GM21825 (cell line): ENCODE results near the gene TTLL4.

ENCODE experiments used
- ATAC-seq: cut with Tn5 transposase; IDR thresholded peaks from one replicate; pipeline ENCODE4 v1.9.1; 2021; ENCODE audit warnings: mild to moderate bottlenecking, moderate library complexity; ENCODE audit not compliant: unreplicated experiment

The TTLL4 gene

GRCh38 chr2:218711550-218711929, 905 bp downstream of the TTLL4 start:
- ATAC-seq = no peak

- no peak for ATAC-seq
Measured at GRCh38 chr2:218713922-218714321, 3.3 kb downstream of the TTLL4 start.

DNA sequence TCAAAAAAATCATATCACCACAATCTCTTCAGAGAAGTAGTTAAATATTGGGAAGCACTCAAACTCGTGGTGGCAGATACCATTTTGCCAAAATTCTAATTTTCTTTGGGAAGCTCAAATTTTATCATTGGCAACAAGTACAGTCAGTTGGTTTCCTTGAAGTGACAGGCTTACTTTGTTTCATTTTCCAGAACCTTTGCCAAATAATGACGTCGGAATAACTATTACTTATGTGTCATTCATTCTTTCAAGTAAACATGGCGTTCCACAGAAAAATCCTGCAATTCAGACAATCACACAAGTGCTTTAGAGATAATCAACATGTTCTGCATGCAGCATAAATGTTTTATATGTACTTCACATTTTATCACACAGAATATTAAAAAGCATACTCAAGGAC, 5.4 kb downstream of the TTLL4 start:
- no peak for ATAC-seq

DNA sequence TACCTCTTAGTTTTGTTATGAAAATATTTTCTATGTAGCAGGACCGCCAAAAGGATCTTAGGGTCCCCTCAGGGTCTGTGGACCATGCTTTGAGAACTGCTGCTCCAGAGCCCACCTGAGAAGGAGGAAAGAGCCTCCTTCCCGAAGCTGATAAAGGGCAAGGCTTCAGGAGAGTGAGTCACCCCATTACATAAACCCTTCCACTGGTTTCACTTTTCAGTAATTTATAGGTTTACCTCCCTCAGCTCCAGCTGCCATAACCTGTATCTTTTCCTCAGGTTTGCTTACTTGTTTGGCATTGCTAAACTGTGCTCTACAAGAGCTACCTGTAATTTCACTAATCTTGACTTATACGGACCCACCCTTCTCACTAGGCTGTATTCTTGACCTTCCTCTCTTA, 6.6 kb downstream of the TTLL4 start:
- no peak for ATAC-seq

GRCh38 chr2:218718058-218718457, 7.4 kb downstream of the TTLL4 start:
- no peak for ATAC-seq

DNA sequence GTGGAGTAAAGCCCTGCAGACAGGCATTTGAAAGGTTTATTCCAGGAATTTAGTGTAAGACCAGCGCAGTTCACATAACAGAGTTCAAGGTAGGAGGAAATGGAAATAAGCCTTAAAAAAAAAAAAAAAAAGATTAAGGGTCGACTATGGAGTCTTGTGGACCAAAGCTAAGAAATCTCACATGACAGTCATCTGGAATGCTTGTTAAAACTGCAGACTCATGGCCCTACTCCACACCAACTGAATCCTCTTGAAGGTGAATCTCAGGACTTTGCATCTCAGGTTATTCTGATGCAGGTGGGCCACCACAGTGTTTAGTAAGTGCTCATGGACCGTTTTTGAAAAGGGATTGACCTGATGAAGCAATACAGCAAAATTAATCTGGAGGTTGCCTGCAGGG, 8.8 kb downstream of the TTLL4 start:
- no peak for ATAC-seq

DNA sequence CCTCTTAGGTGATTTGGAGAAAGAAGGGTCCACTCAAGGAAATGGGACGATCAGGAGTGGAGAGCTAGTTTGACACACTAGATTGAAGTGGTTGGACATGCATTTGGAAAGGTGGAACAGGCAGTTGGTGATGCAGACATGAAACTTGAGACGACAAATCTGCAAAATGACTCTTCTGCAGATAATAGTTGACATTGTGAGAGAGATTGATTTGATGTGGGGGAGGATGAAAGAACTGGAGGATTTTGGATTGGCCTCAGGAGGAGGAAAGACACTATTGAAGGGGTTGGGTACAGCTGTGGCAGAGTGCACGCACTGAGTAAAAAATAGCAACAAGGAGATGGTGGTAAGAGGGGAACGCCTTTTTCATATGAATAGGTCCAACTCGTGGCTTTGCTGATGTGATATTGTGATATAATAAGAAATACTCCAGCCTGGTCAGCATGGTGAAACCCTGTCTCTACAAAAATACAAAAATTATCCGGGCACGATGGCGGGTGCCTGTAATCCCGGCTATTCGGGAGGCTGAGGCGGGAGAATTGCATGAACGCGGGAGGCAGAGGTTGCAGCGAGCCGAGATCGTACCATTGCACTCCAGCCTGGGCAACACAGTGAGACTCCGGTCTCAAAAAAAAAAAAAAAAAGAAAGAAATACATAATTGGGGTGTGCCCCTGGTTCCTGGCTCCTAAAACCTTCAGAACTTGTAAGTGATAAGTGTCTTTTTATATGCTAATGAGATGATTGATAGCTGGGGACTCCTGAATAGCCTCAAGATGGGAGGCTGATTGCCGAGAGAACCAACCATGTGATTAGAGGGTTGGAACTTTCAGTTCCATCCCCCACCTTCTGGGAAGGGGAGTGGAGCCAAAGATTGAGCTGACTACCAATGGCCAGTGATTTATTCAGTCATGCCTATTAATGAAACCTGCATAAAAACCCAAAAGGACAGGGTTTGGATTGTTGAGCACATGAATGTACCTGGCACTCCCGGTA, 9.7 kb downstream of the TTLL4 start:
- no peak for ATAC-seq

GRCh38 chr2:218721488-218721887, 10.9 kb downstream of the TTLL4 start:
- ATAC-seq = no peak

- no peak for ATAC-seq
Measured at GRCh38 chr2:218721934-218722333, 11.3 kb downstream of the TTLL4 start.

DNA sequence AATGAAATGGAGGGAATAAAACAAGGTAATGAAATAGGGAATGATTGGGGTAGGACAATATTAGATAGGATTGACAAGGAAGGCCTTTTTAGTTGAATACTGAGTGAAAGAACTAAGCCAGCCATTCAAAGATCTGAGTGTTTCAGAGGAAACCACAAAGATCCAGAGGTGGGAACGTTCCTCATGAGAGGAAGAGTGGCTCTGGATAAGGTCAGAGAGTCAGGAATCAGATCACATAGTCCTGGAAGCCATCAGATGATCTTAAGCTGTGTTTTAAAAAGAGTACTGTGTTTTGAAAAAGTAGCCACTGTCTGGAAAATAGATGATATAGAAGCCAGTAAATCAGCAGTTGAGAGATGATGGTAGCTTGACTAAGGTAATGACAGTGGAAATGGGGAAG, 11.8 kb downstream of the TTLL4 start:
- no peak for ATAC-seq

DNA sequence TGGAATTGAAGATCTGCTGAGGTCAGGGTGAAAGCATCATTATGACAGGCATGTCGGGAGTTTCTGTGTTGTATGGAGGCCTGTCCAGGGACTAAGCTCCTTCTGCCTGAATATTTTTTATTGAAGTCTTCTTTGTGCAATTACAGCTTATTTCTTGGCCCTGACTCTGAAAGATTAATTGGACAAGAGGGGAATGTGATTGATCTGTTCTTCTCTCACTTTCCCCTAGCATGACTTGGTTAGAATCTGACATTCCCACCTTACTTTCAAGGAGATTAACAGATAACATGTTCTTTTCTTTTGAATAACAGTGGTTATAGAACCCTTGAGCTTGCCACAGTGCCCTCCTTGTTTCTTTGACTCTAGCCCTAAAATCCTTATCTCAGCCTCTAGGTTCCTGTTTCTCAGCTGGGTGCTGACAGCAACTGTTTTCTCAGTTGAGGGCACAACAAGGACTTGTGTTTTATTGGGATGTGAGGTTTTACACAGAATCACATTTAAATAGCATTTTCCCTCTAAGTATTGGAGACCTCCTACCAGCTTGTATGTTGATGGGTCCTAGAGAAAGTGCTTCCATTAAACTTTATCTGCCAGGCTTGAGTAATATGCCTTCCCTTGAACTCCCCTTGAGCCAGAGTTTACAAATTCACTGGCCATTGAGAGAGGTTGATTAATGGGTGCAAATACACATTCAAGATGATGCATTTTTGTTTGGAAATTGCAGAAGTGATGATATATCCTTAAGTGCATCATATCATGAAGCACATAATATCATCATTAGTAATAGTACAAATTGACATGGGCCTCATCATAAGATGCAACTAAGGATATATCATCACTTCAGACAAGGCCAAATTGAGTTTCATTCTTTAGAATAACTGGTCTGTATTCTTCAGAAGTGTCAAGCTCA, 12.5 kb downstream of the TTLL4 start:
- no peak for ATAC-seq

- no peak for ATAC-seq
Measured at GRCh38 chr2:218726004-218726574, 15.5 kb downstream of the TTLL4 start.

- ATAC-seq = no peak
Measured at GRCh38 chr2:218727502-218728165, 17.0 kb downstream of the TTLL4 start.

- ATAC-seq = no peak
Measured at GRCh38 chr2:218729640-218730039, 19.0 kb downstream of the TTLL4 start.

- ATAC-seq = no peak
Measured at GRCh38 chr2:218732052-218732760, 21.6 kb downstream of the TTLL4 start.

DNA sequence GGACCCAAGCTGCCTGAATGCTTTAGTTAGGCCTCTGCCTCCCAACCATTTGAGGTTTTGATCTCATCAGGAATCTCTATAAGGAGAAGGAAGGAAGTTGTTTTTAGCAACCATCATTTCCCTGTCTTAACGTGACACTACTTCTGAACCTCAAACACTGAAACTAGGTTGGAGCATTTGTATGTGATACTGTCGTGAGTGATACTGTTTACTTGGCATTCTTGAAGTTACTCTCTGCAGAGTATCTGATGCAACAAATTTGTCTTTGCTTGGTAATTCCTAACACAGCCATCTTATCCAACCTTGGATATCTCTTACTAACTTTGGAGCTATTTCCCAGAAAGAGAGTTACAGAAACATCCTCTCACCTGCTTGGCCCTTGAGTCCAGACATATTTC, 22.1 kb downstream of the TTLL4 start:
- no peak for ATAC-seq

GRCh38 chr2:218733171-218734021, 22.8 kb downstream of the TTLL4 start:
- no peak for ATAC-seq

DNA sequence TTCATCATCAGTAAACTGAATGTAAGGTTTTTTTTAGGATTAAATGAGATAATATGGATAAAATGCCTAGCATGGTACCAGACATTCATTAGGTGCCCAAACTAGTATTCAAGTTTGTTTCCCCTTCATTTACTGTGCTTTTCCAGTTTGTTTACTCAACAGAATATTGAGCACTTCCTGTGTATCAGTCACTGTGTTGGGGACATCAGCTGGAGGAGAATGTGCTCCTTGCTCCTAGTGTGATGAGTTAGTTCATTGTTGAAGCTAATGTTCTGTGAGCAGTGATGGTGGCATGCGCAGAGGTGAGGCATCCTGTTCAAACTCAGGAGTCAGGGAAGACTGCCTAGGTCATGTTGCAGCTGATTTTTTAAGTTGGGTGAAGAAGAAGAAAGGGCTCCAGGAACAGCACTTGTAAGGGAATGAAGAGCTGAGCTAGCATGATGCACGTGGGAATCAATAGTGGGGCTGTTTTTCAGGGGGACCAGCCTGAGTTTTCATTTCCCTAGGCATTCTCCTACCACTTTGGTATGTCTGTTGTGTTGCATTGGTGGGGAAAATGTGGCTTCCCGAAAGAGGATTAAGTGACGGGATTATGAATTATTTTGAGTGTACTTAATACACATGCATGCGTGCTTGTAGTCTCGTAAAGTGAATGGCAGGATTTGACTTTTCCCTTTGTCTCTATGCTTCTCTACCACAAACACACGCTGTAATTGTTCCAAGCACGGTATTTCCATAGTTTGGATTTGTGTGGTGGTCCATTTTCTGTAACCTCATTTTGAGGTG, 23.7 kb downstream of the TTLL4 start:
- ATAC-seq = no peak
